ENCODE data around the gene SRRM5. TPM values are rescaled to one million over a fixed set of nuclear protein-coding genes. Genes with fewer than 3 reads are reported as not detected.

Gene SRRM5
- total RNA-seq, 1 donor from 2014 or later, result 0.51 TPM

GRCh38 chr19:43626838-43627237, 14.9 kb downstream of the SRRM5 start:
- Mint-ChIP-seq H3K36me3 (ENCODE audit: unreplicated experiment) (peaks cover 5% of the 10 kb centered on the region), H3K27ac (ENCODE audit: unreplicated experiment) (peak overlapping the region; percentile 72), H3K4me3 (ENCODE audit: unreplicated experiment) (peak overlapping the region; percentile 73), H3K9me3 (ENCODE audit: unreplicated experiment) (peaks cover 2% of the 10 kb centered on the region), H3K4me1 (ENCODE audit: low read depth, unreplicated experiment) (peaks cover 16% of the 10 kb centered on the region), H3K27me3 (ENCODE audit: unreplicated experiment) (peaks cover 4% of the 10 kb centered on the region)
- TF ChIP-seq, protein P1, sequence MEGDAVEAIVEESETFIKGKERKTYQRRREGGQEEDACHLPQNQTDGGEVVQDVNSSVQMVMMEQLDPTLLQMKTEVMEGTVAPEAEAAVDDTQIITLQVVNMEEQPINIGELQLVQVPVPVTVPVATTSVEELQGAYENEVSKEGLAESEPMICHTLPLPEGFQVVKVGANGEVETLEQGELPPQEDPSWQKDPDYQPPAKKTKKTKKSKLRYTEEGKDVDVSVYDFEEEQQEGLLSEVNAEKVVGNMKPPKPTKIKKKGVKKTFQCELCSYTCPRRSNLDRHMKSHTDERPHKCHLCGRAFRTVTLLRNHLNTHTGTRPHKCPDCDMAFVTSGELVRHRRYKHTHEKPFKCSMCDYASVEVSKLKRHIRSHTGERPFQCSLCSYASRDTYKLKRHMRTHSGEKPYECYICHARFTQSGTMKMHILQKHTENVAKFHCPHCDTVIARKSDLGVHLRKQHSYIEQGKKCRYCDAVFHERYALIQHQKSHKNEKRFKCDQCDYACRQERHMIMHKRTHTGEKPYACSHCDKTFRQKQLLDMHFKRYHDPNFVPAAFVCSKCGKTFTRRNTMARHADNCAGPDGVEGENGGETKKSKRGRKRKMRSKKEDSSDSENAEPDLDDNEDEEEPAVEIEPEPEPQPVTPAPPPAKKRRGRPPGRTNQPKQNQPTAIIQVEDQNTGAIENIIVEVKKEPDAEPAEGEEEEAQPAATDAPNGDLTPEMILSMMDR (IDR thresholded peaks at IDR 0.05; ENCODE audit: partially characterized antibody, unreplicated experiment), result no peak
- no peak for DNase-seq

DNA sequence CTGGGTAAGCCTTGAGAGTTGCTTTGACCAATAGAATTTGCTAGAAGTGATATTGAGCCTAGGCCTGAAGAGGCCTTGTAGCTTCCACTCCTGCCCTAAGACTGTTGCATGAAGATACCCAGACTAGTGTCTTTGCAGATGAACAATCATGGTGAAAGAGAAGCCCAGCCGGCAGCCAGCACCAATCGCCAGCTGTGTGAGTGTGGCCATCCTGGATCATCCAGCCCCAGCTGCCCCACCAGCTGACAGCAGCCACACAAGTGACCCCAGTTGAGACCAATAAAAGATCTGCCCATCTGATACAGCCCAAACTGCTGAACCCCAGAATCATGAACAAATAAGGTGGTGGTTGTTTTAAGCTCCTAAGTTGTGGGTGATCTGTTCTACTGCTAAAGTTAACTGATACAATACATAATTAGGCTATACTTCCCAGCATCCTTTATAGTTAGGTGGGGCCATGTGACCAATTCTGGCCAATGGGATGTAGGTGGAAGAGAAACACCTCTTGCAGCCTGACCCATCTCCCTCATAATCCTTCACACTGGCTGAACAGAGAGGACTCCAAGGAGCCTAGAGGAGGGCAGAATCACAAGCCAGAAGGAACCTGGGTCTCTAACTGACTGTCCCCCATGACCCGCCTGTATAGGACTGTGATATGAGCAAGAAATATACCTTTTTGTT, 16.9 kb downstream of the SRRM5 start:
- DNase-seq, result no peak
- H3K36me3 Mint-ChIP-seq (ENCODE audit: unreplicated experiment), result peaks cover 5% of the 10 kb centered on the region
- H3K9me3 Mint-ChIP-seq (ENCODE audit: unreplicated experiment), result peaks cover 2% of the 10 kb centered on the region
- H3K27ac Mint-ChIP-seq (ENCODE audit: unreplicated experiment), result no peak overlapping the region
- TF ChIP-seq, protein P1 (IDR thresholded peaks at IDR 0.05; ENCODE audit: partially characterized antibody, unreplicated experiment), result no peak
- H3K4me1 Mint-ChIP-seq (ENCODE audit: low read depth, unreplicated experiment), result peaks cover 16% of the 10 kb centered on the region
- peaks cover 4% of the 10 kb centered on the region for H3K27me3 Mint-ChIP-seq (ENCODE audit: unreplicated experiment)
- H3K4me3 Mint-ChIP-seq (ENCODE audit: unreplicated experiment), result no peak overlapping the region

GRCh38 chr19:43631491-43631890, 19.6 kb downstream of the SRRM5 start:
- H3K4me3 Mint-ChIP-seq (ENCODE audit: unreplicated experiment), result no peak overlapping the region

GRCh38 chr19:43633520-43633919, 21.6 kb downstream of the SRRM5 start:
- no peak overlapping the region for H3K27ac Mint-ChIP-seq (ENCODE audit: unreplicated experiment)
- H3K4me1 Mint-ChIP-seq (ENCODE audit: low read depth, unreplicated experiment), result peaks cover 6% of the 10 kb centered on the region
- no peak overlapping the region for H3K4me3 Mint-ChIP-seq (ENCODE audit: unreplicated experiment)
- peaks cover 3% of the 10 kb centered on the region for H3K27me3 Mint-ChIP-seq (ENCODE audit: unreplicated experiment)
- no peak for DNase-seq
- TF ChIP-seq, protein P1 (IDR thresholded peaks at IDR 0.05; ENCODE audit: partially characterized antibody, unreplicated experiment), result no peak
- peaks cover 3% of the 10 kb centered on the region for H3K36me3 Mint-ChIP-seq (ENCODE audit: unreplicated experiment)
- H3K9me3 Mint-ChIP-seq (ENCODE audit: unreplicated experiment), result peaks cover 4% of the 10 kb centered on the region

More at GRCh38 chr19:43631491-43631890, 19.6 kb downstream of the SRRM5 start:
- Mint-ChIP-seq H3K4me1 (ENCODE audit: low read depth, unreplicated experiment) (peaks cover 16% of the 10 kb centered on the region), H3K36me3 (ENCODE audit: unreplicated experiment) (no peaks in the 10 kb centered on the region), H3K27me3 (ENCODE audit: unreplicated experiment) (peaks cover 4% of the 10 kb centered on the region), H3K27ac (ENCODE audit: unreplicated experiment) (no peak overlapping the region), H3K9me3 (ENCODE audit: unreplicated experiment) (no peaks in the 10 kb centered on the region)
- TF ChIP-seq, protein P1 (IDR thresholded peaks at IDR 0.05; ENCODE audit: partially characterized antibody, unreplicated experiment), result no peak
- no peak for DNase-seq

- Mint-ChIP-seq H3K36me3 (ENCODE audit: unreplicated experiment) (peaks cover 3% of the 10 kb centered on the region), H3K27ac (ENCODE audit: unreplicated experiment) (no peak overlapping the region), H3K9me3 (ENCODE audit: unreplicated experiment) (peaks cover 9% of the 10 kb centered on the region), H3K4me1 (ENCODE audit: low read depth, unreplicated experiment) (peaks cover 6% of the 10 kb centered on the region), H3K27me3 (ENCODE audit: unreplicated experiment) (peaks cover 9% of the 10 kb centered on the region), H3K4me3 (ENCODE audit: unreplicated experiment) (no peak overlapping the region)
- DNase-seq, result no peak
- TF ChIP-seq, protein P1 (IDR thresholded peaks at IDR 0.05; ENCODE audit: partially characterized antibody, unreplicated experiment), result no peak
Measured at GRCh38 chr19:43634068-43634467, 22.2 kb downstream of the SRRM5 start.
